ENCODE data around the gene NONO.

GRCh38 chrX:71321731-71322130 is 38.3 kb downstream of the NONO start:
- TF ChIP-seq CTCF (IDR thresholded peaks at IDR 0.05; ENCODE audit: low read depth, low read length, missing input control) = no peak
- no peak for TF ChIP-seq RAD21 (IDR thresholded peaks at IDR 0.05)
- no peak for TF ChIP-seq FOXA1 (IDR thresholded peaks at IDR 0.05)
- TF ChIP-seq YY1 (IDR thresholded peaks at IDR 0.05) = no peak
- TF ChIP-seq TAF1 (conservative IDR thresholded peaks at IDR 0.05) = no peak
- no peak for TF ChIP-seq REST (IDR thresholded peaks at IDR 0.05)
- TF ChIP-seq JUND (IDR thresholded peaks at IDR 0.05) = no peak
- no peak for TF ChIP-seq EGR1 (IDR thresholded peaks at IDR 0.05; ENCODE audit: low read depth in 2 of 2)
- TF ChIP-seq ZBTB33 (IDR thresholded peaks at IDR 0.05) = no peak
